Mucosa of descending colon (tissue), 3 donors: Measurements from ENCODE around the gene SH3GLB1. TPM values are rescaled to one million over a fixed set of nuclear protein-coding genes. Genes with fewer than 3 reads are reported as not detected.

Experiments
- ATAC-seq: fragments of 200-7000 bp; cut with Tn5 transposase; one replicate; pipeline ENCODE4 v1.9.1; 2020; ENCODE audit warnings: mild to moderate bottlenecking, moderate library complexity
- DNase-seq, 3 donors: peaks; one replicate each; pipeline ENCODE4 v3.0.0-alpha.2; 2020
- H3K36me3 ChIP-seq: fragments of 200-600 bp; one replicate; pipeline ENCODE4 v1.8.0; 2021; ENCODE audit warnings: low read depth, mild to moderate bottlenecking
- H3K4me1 ChIP-seq: fragments of 200-600 bp; one replicate; pipeline ENCODE4 v1.8.0; 2021; ENCODE audit warnings: low read depth, mild to moderate bottlenecking
- H3K4me3 ChIP-seq: fragments of 200-600 bp; one replicate; pipeline ENCODE4 v1.8.0; 2021; ENCODE audit warnings: mild to moderate bottlenecking
- H3K9me3 ChIP-seq: fragments of 200-600 bp; one replicate; pipeline ENCODE4 v1.8.0; 2021; ENCODE audit warnings: mild to moderate bottlenecking
- CTCF ChIP-seq: fragments of 200-600 bp; IDR thresholded peaks from one replicate; pipeline ENCODE4 v1.8.0; 2022; ENCODE audit warnings: antibody characterized with exemption, mild to moderate bottlenecking
- intact Hi-C, 2 donors: fragments of 100-400 bp; cut with DNase I in 1 of 2; cut with micrococcal nuclease in 1 of 2; formaldehyde crosslinking; loops; one replicate each; pipeline versions ENCODE4 v1.11.0 to v1.11.1; 2022; cut with DNase I, micrococcal nuclease
- total RNA-seq, 3 donors: library from RNA; stranded (reverse); fragmentation: NEBNext Ultra II Directional in 2 of 3; extraction: Animal tissue kit (Norgen Biotek cat#: 25700) in 2 of 3; gene quantifications; one replicate each; pipeline versions ENCODE4 v1.2.1 to v1.2.4, GENCODE V29; 2021 to 2023
- donor health status: DM: no; HTN: no; CAD: no; lungs with moderate emphysema.
- donor health status: DM: no; HTN: no; CAD: no.
- donor health status: DM: no; HTN: yes; CAD: no.

Gene SH3GLB1
- total RNA-seq, 3 donors from 2014 or later = 109 to 114 (median 110) TPM

- TF ChIP-seq CTCF = no peak
- no peak for ATAC-seq
- peaks cover 8% of the 10 kb centered on the region for H3K4me1 ChIP-seq
- intact Hi-C loops = no loop called here
- no peaks in the 10 kb centered on the region for H3K9me3 ChIP-seq
- DNase-seq = peak in 1 of 3 donors; percentile 44
- no peaks in the 10 kb centered on the region for H3K36me3 ChIP-seq
- peak overlapping the region; percentile 89 for H3K4me3 ChIP-seq
These were observed 1.2 kb downstream of the SH3GLB1 start for GRCh38 chr1:86705665-86705985.

- intact Hi-C loops = no loop called here
- no peak for ATAC-seq
- DNase-seq = no peak
These were observed 1.8 kb downstream of the SH3GLB1 start for GRCh38 chr1:86706018-86706635.

GRCh38 chr1:86708920-86709319 is 4.5 kb downstream of the SH3GLB1 start:
- H3K36me3 ChIP-seq = no peaks in the 10 kb centered on the region
- no peak overlapping the region for H3K4me3 ChIP-seq
- DNase-seq (no peak), ATAC-seq (no peak)
- TF ChIP-seq CTCF = no peak
- intact Hi-C loops = no loop called here
- peaks cover 16% of the 10 kb centered on the region for H3K4me1 ChIP-seq
- no peaks in the 10 kb centered on the region for H3K9me3 ChIP-seq

More at GRCh38 chr1:86706018-86706635, 1.8 kb downstream of the SH3GLB1 start:
- Histone ChIP-seq H3K4me3 (peak overlapping the region; percentile 89), H3K36me3 (no peaks in the 10 kb centered on the region), H3K9me3 (no peaks in the 10 kb centered on the region), H3K4me1 (peaks cover 8% of the 10 kb centered on the region)
- no peak for TF ChIP-seq CTCF

- H3K4me3 ChIP-seq = no peak overlapping the region
- DNase-seq (no peak), ATAC-seq (no peak)
- no peaks in the 10 kb centered on the region for H3K36me3 ChIP-seq
- intact Hi-C loops = no loop called here
- H3K4me1 ChIP-seq = peaks cover 20% of the 10 kb centered on the region
- H3K9me3 ChIP-seq = no peaks in the 10 kb centered on the region
- TF ChIP-seq CTCF = no peak
These were observed 7.9 kb downstream of the SH3GLB1 start for GRCh38 chr1:86712088-86712860.

- TF ChIP-seq CTCF = no peak
- Histone ChIP-seq H3K36me3 (no peaks in the 10 kb centered on the region), H3K4me3 (no peak overlapping the region), H3K4me1 (peaks cover 18% of the 10 kb centered on the region), H3K9me3 (no peaks in the 10 kb centered on the region)
- ATAC-seq (no peak), DNase-seq (no peak)
- intact Hi-C loops = no loop called here
These were observed 9.1 kb downstream of the SH3GLB1 start for GRCh38 chr1:86713477-86713876.
